Subcutaneous abdominal adipose tissue (tissue), 5 donors: ENCODE data around the gene ZNF83.

Experiments used
- H3K27ac ChIP-seq: one replicate; pipeline ENCODE4 v1.7.0; 2013; ENCODE audit warnings: low read depth, mild to moderate bottlenecking, inconsistent platforms, low read length, moderate library complexity
- H3K27me3 ChIP-seq, 5 donors: one replicate each; pipeline ENCODE4 v1.7.0; 2013; ENCODE audit warnings: low read length in 5 of 5, inconsistent platforms in 1 of 5; ENCODE audit not compliant: control insufficient read depth in 5 of 5, insufficient read depth in 4 of 5
- H3K36me3 ChIP-seq, 5 donors: one replicate each; pipeline ENCODE4 v1.7.0; 2013; ENCODE audit warnings: low read length in 5 of 5; ENCODE audit not compliant: control insufficient read depth in 5 of 5, insufficient read depth in 5 of 5
- H3K4me1 ChIP-seq, 5 donors: one replicate each; pipeline ENCODE4 v1.7.0; 2013; ENCODE audit warnings: low read length in 5 of 5, mild to moderate bottlenecking in 3 of 5, moderate library complexity in 1 of 5; ENCODE audit not compliant: control insufficient read depth in 5 of 5, insufficient read depth in 5 of 5
- H3K4me3 ChIP-seq, 5 donors: one replicate each; pipeline ENCODE4 v1.7.0; 2013; ENCODE audit warnings: low read length in 5 of 5, low read depth in 1 of 5
- H3K9ac ChIP-seq, 5 donors: one replicate each; pipeline ENCODE4 v1.7.0; 2013; ENCODE audit warnings: low read length in 5 of 5, mild to moderate bottlenecking in 4 of 5, moderate library complexity in 3 of 5
- H3K9me3 ChIP-seq, 5 donors: one replicate each; pipeline ENCODE4 v1.7.0; 2013; ENCODE audit warnings: low read length in 5 of 5; ENCODE audit not compliant: control insufficient read depth in 5 of 5
- donor health status: healthy.
- donor health status: healthy.
- donor health status: healthy.
- donor health status: healthy.
- donor health status: healthy.

ZNF83 gene

DNA sequence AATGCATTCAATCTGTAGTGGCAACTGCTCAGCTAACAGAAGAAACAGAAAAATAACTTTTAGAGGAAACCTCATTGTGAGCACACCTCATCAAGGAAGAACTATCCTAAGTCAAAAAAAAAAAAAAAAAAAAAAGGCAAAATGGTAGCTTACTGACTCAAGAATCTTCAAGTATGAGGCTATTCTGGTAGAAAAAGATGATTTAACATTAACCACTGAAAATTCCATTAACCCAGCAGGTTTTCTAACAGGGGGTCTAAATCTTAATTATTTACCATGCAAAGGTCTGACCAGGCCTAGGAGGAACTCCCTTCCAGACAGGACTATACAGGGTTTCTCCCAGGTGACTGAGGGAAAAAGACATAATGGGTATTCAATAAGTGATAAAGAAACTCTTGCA, 28.4 kb upstream of the ZNF83 start:
- Histone ChIP-seq H3K27me3 (no peaks in the 10 kb centered on the region), H3K27ac (no peak overlapping the region), H3K36me3 (peaks cover 0 to 5% (median 0%) of the 10 kb centered on the region in 5 donors), H3K4me3 (no peak overlapping the region), H3K4me1 (no peaks in the 10 kb centered on the region), H3K9ac (no peak overlapping the region), H3K9me3 (no peaks in the 10 kb centered on the region)

GRCh38 chr19:52665529-52665928, 27.4 kb upstream of the ZNF83 start:
- no peaks in the 10 kb centered on the region for H3K4me1 ChIP-seq
- H3K27ac ChIP-seq = no peak overlapping the region
- no peak overlapping the region for H3K9ac ChIP-seq
- H3K27me3 ChIP-seq = no peaks in the 10 kb centered on the region
- H3K4me3 ChIP-seq = no peak overlapping the region
- H3K36me3 ChIP-seq = peaks cover 0 to 12% (median 3%) of the 10 kb centered on the region in 5 donors
- H3K9me3 ChIP-seq = no peaks in the 10 kb centered on the region

- Histone ChIP-seq H3K9me3 (no peaks in the 10 kb centered on the region), H3K27me3 (no peaks in the 10 kb centered on the region), H3K36me3 (peaks cover 0 to 17% (median 8%) of the 10 kb centered on the region in 5 donors), H3K27ac (no peak overlapping the region), H3K9ac (no peak overlapping the region), H3K4me3 (no peak overlapping the region), H3K4me1 (no peaks in the 10 kb centered on the region)
Measured at GRCh38 chr19:52665027-52665426, 26.9 kb upstream of the ZNF83 start.

DNA sequence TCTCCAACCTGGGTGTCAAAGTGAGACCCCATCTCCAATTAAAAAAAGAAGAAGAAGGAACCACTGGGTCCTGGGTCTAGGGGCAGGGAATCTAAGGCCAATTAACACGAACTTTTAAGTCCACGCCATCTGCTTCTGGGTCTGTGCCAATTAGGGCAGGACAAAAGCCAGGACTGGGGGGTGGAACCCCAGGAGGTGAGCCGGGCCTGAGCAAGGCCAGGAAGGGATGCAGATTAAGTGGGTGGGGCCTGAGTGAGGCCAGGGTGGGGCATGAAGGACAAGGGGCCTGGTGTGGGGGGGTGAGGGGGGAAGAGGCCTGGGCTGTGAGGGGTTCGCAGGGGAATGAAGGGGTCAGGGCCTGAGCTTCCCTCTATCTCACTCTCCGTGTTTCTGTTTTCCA, 26.3 kb upstream of the ZNF83 start:
- no peaks in the 10 kb centered on the region for H3K27me3 ChIP-seq
- H3K27ac ChIP-seq = no peak overlapping the region
- no peaks in the 10 kb centered on the region for H3K4me1 ChIP-seq
- no peak overlapping the region for H3K4me3 ChIP-seq
- H3K9me3 ChIP-seq = no peaks in the 10 kb centered on the region
- peaks cover 2 to 23% (median 13%) of the 10 kb centered on the region in 5 donors for H3K36me3 ChIP-seq
- H3K9ac ChIP-seq = no peak overlapping the region

- Histone ChIP-seq H3K27ac (no peak overlapping the region), H3K36me3 (peaks cover 5 to 37% (median 23%) of the 10 kb centered on the region in 5 donors), H3K4me3 (no peak overlapping the region), H3K27me3 (no peaks in the 10 kb centered on the region), H3K4me1 (no peaks in the 10 kb centered on the region), H3K9ac (no peak overlapping the region), H3K9me3 (no peaks in the 10 kb centered on the region)
Measured at GRCh38 chr19:52662631-52663030, 24.5 kb upstream of the ZNF83 start.

- peaks cover 5 to 44% (median 23%) of the 10 kb centered on the region in 5 donors for H3K36me3 ChIP-seq
- H3K9me3 ChIP-seq = no peaks in the 10 kb centered on the region
- no peak overlapping the region for H3K9ac ChIP-seq
- H3K4me3 ChIP-seq = no peak overlapping the region
- H3K4me1 ChIP-seq = no peaks in the 10 kb centered on the region
- H3K27me3 ChIP-seq = no peaks in the 10 kb centered on the region
- H3K27ac ChIP-seq = no peak overlapping the region
Measured at GRCh38 chr19:52660981-52661380, 22.8 kb upstream of the ZNF83 start.

- peaks cover 7 to 55% (median 33%) of the 10 kb centered on the region in 5 donors for H3K36me3 ChIP-seq
- H3K27me3 ChIP-seq = no peaks in the 10 kb centered on the region
- H3K4me1 ChIP-seq = no peaks in the 10 kb centered on the region
- no peak overlapping the region for H3K9ac ChIP-seq
- H3K4me3 ChIP-seq = no peak overlapping the region
- no peaks in the 10 kb centered on the region for H3K9me3 ChIP-seq
- H3K27ac ChIP-seq = no peak overlapping the region
Measured at GRCh38 chr19:52659013-52659412, 20.9 kb upstream of the ZNF83 start.

DNA sequence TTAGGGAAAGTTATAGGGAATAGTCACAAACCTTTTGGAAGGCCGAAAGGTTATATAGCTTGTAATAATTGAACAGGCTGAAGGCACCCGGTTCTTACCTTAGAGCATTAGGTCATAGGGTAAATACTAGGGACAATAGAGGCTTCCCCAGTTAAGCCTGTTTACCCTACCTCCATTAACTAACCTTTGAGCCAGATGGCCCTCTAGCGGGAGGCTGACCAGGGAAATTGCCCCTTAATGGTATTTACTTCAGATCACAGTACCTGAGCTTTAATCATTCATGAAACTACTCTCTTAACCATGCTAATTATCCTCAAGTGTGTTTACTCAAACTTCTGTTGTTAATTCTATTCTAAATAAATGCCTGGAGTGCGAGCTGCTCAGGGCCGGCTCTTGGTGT, 20.4 kb upstream of the ZNF83 start:
- Histone ChIP-seq H3K9ac (no peak overlapping the region), H3K9me3 (no peaks in the 10 kb centered on the region), H3K36me3 (peaks cover 11 to 60% (median 35%) of the 10 kb centered on the region in 5 donors), H3K4me1 (no peaks in the 10 kb centered on the region), H3K27me3 (no peaks in the 10 kb centered on the region), H3K27ac (no peak overlapping the region), H3K4me3 (no peak overlapping the region)

GRCh38 chr19:52653161-52653560, 15.0 kb upstream of the ZNF83 start:
- no peaks in the 10 kb centered on the region for H3K9me3 ChIP-seq
- no peak overlapping the region for H3K9ac ChIP-seq
- H3K27me3 ChIP-seq = no peaks in the 10 kb centered on the region
- H3K27ac ChIP-seq = no peak overlapping the region
- H3K36me3 ChIP-seq = peaks cover 24 to 42% (median 36%) of the 10 kb centered on the region in 5 donors
- peaks cover 0 to 7% (median 3%) of the 10 kb centered on the region in 5 donors for H3K4me1 ChIP-seq
- no peak overlapping the region for H3K4me3 ChIP-seq

GRCh38 chr19:52651956-52652355, 13.8 kb upstream of the ZNF83 start:
- H3K4me3 ChIP-seq = no peak overlapping the region
- H3K36me3 ChIP-seq = peaks cover 23 to 40% (median 35%) of the 10 kb centered on the region in 5 donors
- peaks cover 0 to 9% (median under 1%) of the 10 kb centered on the region in 5 donors for H3K9me3 ChIP-seq
- H3K27ac ChIP-seq = no peak overlapping the region
- H3K9ac ChIP-seq = no peak overlapping the region
- H3K4me1 ChIP-seq = peaks cover 0 to 7% (median 3%) of the 10 kb centered on the region in 5 donors
- no peaks in the 10 kb centered on the region for H3K27me3 ChIP-seq
